Cortex of kidney (tissue), 1 donor: ENCODE data around the gene ELFN1.
"Not testable (repeated sequence)": the region's sequence is repeated elsewhere in the genome, so short reads cannot be mapped to it uniquely, and the experiment has no call there.

ENCODE experiments used
- DNase-seq: peaks from one replicate; lab custom pipeline; 2025; lab: John Stamatoyannopoulos, UW

ELFN1 gene

GRCh38 chr7:1712907-1713501, 42.9 kb downstream of the ELFN1 start:
- no peak for DNase-seq

GRCh38 chr7:1713502-1714484, 43.7 kb downstream of the ELFN1 start:
- DNase-seq: no peak

- DNase-seq: no peak
Observed at GRCh38 chr7:1714583-1715330, 44.7 kb downstream of the ELFN1 start.

- DNase-seq: no peak
Observed at GRCh38 chr7:1715331-1715625, 45.2 kb downstream of the ELFN1 start.

GRCh38 chr7:1715671-1716074, 45.6 kb downstream of the ELFN1 start:
- no peak for DNase-seq

- no peak for DNase-seq
Observed at GRCh38 chr7:1716263-1717094, 46.4 kb downstream of the ELFN1 start.

- DNase-seq: no peak
Observed at GRCh38 chr7:1717095-1717483, 47.0 kb downstream of the ELFN1 start.

GRCh38 chr7:1717903-1718676, 48.0 kb downstream of the ELFN1 start:
- no peak for DNase-seq

GRCh38 chr7:1718850-1719249, 48.8 kb downstream of the ELFN1 start:
- not testable (repeated sequence) for DNase-seq

- DNase-seq: not testable (repeated sequence)
Observed at GRCh38 chr7:1719256-1719655, 49.2 kb downstream of the ELFN1 start.

- DNase-seq: no peak
Observed at GRCh38 chr7:1719913-1720312, 49.8 kb downstream of the ELFN1 start.

- DNase-seq: no peak
Observed at GRCh38 chr7:1720326-1720725, 50.2 kb downstream of the ELFN1 start.

- no peak for DNase-seq
Observed at GRCh38 chr7:1721047-1721690, 51.1 kb downstream of the ELFN1 start.

GRCh38 chr7:1723254-1723653, 53.2 kb downstream of the ELFN1 start:
- no peak for DNase-seq

GRCh38 chr7:1724118-1724910, 54.2 kb downstream of the ELFN1 start:
- DNase-seq: no peak

- DNase-seq: no peak
Observed at GRCh38 chr7:1725199-1725690, 55.2 kb downstream of the ELFN1 start.

- DNase-seq: no peak
Observed at GRCh38 chr7:1725766-1726630, 55.9 kb downstream of the ELFN1 start.

GRCh38 chr7:1727079-1727478, 57.0 kb downstream of the ELFN1 start:
- no peak for DNase-seq
